Right ventricle myocardium inferior (tissue), 1 donor: ENCODE measurements around the gene C1GALT1. TPM values are rescaled to one million over a fixed set of nuclear protein-coding genes. Genes with fewer than 3 reads are reported as not detected.
A peak's percentile ranks its signal among the peaks of the same experiment; 100 is the strongest.

Experiments used
- ATAC-seq: fragments of 200-7000 bp; cut with Tn5 transposase; one replicate; pipeline ENCODE4 v1.9.1; 2020; ENCODE audit warnings: mild to moderate bottlenecking, moderate library complexity
- DNase-seq: peaks from one replicate; pipeline ENCODE4 v3.0.0; 2021; ENCODE audit errors: missing footprints
- intact Hi-C: fragments of 100-400 bp; cut with DNase I; formaldehyde crosslinking; loops from one replicate; pipeline ENCODE4 v1.11.0; 2022
- total RNA-seq: library from RNA; stranded (reverse); fragmentation: NEBNext Ultra II Directional; extraction: Animal tissue kit (Norgen Biotek cat#: 25700); gene quantifications from one replicate; pipeline ENCODE4 v1.2.1, GENCODE V29; 2021
- donor health status: DM: no; HTN: yes; CAD: no; lungs with severe emphysema.

C1GALT1 gene
- total RNA-seq, 1 donor from 2014 or later = 19.6 TPM

- intact Hi-C loops = no loop called here
- no peak for DNase-seq
- no peak for ATAC-seq
Measured at GRCh38 chr7:7164591-7164990, 17.8 kb upstream of the C1GALT1 start.

DNA sequence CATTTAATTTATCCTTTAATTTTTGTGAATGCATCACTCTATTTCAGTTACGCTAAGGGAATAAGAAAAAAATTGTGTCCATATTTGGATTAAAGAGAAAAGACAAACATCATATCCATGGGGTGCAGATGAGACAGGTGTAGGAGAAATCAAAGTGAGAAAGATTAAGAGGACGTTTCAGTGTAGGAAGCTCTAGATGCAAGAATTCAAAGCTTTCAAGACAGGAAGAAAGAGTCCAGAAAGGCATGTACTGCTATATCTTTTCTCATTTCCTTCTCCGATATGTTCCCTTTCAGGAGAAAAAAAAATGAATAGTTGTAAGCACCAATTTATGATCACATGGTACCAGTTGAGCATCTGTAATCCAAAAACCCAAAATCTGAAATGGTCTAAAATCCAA is 17.0 kb upstream of the C1GALT1 start:
- DNase-seq (no peak), ATAC-seq (no peak)
- intact Hi-C loops = no loop called here

DNA sequence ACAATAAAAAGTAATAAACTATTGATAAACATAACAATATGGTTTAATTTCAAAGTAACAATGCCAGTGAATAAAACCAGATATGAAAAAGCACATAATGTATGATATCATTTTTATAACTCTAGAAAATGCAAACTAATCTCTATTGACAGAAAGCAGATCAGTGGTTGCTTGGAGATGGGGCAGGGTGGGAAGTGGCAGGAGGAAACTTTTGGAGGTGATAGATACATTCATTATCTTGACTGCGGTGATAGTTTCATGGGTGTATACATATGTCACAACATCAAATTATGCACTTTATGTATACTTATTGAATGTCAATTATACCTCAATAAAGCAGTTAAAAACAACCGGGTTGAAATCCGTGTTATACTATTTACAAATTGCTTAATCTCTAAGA is 16.0 kb upstream of the C1GALT1 start:
- intact Hi-C loops = no loop called here
- no peak for ATAC-seq
- DNase-seq = no peak

DNA sequence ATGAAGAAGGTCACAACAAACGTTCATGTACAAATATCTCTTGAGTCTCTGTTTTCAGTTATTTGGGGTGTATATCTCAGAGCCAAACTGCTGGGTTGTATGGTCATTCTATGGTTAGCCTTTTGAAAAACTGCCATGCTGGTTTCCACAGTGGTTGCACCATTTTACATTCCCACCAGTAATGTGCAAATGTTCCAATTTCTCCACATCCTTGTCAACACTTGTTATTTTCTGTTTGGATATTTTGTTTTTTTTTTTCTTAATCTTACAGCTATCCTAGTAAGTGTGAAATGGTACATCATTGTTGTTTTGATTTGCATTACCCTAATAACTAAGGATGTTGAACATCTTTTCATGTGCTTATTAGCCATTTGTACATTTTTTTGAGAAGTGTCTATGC is 13.0 kb upstream of the C1GALT1 start:
- no peak for ATAC-seq
- intact Hi-C loops = no loop called here
- DNase-seq = no peak

DNA sequence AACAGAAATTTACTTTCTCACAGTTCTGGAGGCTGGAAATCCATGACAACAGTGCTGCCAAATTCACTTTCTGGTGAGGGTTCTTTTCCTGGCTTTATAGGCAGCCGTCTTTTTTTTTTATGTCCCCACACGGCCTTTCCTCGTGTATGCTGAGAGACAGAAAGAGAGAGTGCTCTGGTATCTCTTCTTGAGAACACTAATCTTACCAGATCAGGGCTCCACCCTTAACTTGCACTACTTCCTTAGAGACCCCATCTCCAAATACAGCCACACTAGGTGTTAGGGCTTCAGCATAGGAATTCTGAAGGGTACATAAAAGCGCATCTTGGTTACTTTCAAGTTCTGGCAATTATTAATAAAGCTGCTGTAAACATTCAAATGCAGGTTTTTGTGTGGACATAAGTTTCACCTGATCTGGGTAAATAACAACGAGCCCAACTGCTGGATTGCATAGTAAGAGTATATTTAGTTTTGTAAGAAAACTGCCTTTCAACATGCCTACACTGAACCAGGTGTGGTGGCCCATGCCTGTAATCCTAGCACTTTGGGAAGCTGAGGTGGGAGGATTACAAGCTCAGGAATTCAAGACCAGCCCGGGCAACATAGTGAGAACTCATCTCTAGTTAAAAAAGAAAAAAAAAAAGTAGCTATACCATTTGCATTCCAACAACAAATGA is 8.2 kb upstream of the C1GALT1 start:
- DNase-seq (no peak), ATAC-seq (no peak)
- intact Hi-C loops = no loop called here

- intact Hi-C loops = no loop called here
- DNase-seq (no peak), ATAC-seq (no peak)
Measured at GRCh38 chr7:7175075-7175695, 7.2 kb upstream of the C1GALT1 start.

DNA sequence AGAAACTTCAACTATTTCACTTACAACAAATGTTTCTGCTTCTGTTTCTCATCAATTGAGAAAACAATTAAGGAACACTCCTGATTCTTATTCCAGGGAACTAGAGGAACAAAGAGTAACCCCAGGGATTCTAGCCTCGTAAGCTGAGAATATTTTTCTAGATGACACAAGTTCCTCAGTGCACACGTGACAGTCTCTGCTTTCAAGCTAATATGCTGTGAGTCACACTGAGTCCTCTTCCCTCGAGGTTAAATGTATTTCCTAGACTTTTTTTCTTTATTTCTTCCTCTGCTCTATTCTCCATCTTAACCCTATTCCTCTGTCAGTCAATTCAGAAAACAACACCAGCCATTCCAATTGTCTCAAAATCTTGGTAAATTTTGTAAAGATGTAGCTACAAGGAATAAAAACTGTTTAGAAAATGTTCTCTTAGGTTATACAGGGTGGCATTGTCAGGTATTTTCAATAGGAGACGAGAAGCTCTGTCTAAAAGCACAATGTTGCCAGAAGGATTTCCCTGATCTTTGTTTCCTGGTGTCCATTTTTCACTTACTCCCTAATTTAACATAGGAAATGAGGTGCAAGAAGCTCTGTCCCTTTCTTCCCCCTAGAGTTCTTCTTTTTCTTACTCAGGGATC is 5.8 kb upstream of the C1GALT1 start:
- DNase-seq (no peak), ATAC-seq (peak; percentile 71)
- intact Hi-C loops = no loop called here

DNA sequence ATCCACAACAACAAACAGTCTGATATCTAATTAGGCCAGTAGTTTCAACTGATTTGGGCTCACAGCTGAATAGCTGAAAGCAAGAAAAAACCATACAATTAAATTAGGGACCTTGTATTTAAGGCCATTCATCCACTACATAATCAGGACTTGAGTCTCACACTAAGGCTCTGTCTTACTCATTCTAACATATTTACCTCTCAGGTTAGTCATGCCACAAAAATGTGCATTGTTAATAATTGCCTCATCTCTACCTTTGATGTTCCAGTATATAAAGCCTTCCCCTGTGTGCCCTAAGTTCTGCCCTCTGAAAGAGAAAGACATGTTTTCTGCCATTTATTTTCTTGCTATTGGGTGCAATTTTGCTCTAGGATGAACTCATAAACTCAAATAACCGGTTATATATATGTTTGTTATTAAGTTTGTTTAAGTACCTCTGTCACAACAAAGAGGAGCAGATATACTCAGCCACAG is 5.3 kb upstream of the C1GALT1 start:
- DNase-seq = no peak
- ATAC-seq = no peak
- intact Hi-C loops = no loop called here

DNA sequence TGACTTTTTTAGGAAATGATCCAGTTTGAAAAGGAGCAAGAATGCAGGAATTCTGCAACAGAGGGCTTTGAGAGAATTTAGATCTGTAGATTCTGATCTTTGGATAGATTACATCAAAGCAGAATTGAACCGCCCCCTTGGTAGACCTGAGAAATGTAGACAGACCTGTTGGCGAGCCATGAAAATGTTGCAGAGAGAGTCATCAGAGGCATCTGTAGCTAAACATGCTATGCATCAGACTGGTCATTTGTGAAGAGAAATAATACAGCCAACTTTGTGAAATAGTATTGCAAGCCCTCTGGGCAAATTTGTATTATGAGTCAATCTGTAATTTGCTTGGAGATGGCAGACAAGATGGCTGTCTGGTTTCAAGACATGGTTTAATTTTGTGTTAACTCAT is 4.3 kb upstream of the C1GALT1 start:
- no peak for DNase-seq
- intact Hi-C loops = no loop called here
- ATAC-seq = no peak

GRCh38 chr7:7178906-7179305 is 3.4 kb upstream of the C1GALT1 start:
- DNase-seq = no peak
- intact Hi-C loops = no loop called here
- no peak for ATAC-seq

GRCh38 chr7:7180725-7181449 is 1.5 kb upstream of the C1GALT1 start:
- DNase-seq (no peak), ATAC-seq (no peak)
- intact Hi-C loops = loop anchor here (5.0 to 10.0 kb wide), 3 partner anchors 76 to 384 kb away; partner anchors contain the start of gene MIOS

DNA sequence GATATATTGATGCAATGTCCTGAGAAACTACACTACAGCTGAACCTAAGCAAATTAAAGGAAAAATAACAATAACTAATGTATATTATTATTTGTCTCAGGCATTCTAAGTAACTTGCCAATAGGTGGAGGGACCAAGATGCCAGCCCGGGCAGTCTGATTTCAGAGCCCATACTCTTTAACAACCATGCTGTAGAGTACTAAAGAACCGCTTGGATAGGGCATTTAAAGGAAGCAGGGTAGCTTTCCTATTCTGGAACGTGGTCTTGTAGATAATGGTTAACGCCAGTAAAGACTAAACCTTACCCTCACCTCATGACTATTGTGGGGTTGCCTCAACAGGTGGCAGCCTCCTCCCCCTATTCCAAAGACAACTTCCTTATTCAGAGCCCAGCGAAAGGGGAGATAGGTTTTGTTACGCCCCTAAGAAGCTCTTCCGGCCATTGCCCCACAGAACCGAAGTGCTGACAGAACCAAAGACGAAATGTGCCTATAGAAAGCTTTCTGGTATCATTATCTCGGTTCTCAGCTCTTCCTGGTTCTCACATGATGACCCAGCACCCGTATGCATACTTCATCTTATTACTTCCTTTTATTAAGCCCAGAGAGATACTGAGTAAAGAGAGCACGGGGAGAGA is 707 bp upstream of the C1GALT1 start:
- ATAC-seq = peak; percentile 24
- intact Hi-C loops = loop anchor here (5.0 to 10.0 kb wide), 3 partner anchors 76 to 383 kb away; partner anchors contain the start of gene MIOS
- peak; percentile 57 for DNase-seq

DNA sequence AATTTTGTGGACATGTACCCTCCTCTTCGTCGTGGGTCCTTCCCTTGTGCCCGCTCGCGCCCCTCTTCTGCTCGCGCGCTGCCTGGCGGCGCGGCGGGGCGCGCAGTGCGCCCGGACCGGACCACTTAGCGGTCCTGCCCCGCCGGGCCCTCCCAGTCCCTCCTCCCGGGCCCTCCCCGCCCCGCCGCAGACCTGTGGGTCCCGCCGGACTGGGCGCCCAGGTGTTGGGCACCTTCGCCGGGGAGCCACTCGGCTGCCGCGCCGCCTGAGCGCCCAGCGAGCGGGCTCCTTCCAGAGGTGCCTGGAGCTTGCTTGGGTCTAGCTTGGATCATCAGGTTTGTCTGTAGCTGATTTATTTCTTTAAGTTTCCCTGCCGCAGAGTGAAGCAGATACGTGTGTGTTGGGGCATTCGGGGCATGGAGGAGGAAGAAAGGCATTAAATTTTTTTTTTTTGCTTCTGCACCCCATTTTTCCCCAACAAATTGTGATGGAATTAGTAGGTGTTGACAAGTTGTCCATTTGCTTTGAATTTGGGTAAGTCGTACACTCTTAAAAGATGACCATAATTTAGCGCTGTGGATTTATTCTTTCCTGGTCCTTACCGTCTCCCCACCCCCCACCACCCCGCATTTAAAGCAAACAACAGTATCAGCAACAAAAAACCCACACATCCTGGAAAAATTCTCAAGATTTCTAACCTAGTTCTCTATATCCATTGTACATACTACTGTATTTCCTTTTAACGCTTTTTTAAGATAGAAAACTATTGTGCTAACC is 905 bp downstream of the C1GALT1 start:
- DNase-seq (peak; percentile 78), ATAC-seq (peak; percentile 53)
- intact Hi-C loops = loop anchor here (5.0 to 10.0 kb wide), 3 partner anchors 74 to 382 kb away; partner anchors contain the start of gene MIOS

GRCh38 chr7:7183838-7184463 is 1.6 kb downstream of the C1GALT1 start:
- ATAC-seq = no peak
- intact Hi-C loops = loop anchor here (5.0 to 10.0 kb wide), 3 partner anchors 73 to 381 kb away; partner anchors contain the start of gene MIOS
- no peak for DNase-seq

- intact Hi-C loops = loop anchor here (10.0 kb wide), 1 partner anchor 379 kb away; the partner anchor contains the start of gene MIOS
- no peak for ATAC-seq
- DNase-seq = no peak
Measured at GRCh38 chr7:7185371-7185989, 3.1 kb downstream of the C1GALT1 start.

- no peak for ATAC-seq
- intact Hi-C loops = loop anchor here (10.0 kb wide), 1 partner anchor 377 kb away; the partner anchor contains the start of gene MIOS
- DNase-seq = no peak
Measured at GRCh38 chr7:7188091-7188490, 5.7 kb downstream of the C1GALT1 start.

GRCh38 chr7:7188742-7189141 is 6.4 kb downstream of the C1GALT1 start:
- DNase-seq (no peak), ATAC-seq (no peak)
- intact Hi-C loops = loop anchor here (10.0 kb wide), 1 partner anchor 376 kb away; the partner anchor contains the start of gene MIOS
